ENCODE data around the gene BLOC1S6. TPM values are rescaled to one million over a fixed set of nuclear protein-coding genes. Genes with fewer than 3 reads are reported as not detected.

Gene BLOC1S6
- total and polyA plus RNA-seq, 9 of the 15 experiments (the other 6 are each of a cell fraction or from before 2014, with no cell fraction given) = 18.2 to 72.4 (median 38.4) TPM

DNA sequence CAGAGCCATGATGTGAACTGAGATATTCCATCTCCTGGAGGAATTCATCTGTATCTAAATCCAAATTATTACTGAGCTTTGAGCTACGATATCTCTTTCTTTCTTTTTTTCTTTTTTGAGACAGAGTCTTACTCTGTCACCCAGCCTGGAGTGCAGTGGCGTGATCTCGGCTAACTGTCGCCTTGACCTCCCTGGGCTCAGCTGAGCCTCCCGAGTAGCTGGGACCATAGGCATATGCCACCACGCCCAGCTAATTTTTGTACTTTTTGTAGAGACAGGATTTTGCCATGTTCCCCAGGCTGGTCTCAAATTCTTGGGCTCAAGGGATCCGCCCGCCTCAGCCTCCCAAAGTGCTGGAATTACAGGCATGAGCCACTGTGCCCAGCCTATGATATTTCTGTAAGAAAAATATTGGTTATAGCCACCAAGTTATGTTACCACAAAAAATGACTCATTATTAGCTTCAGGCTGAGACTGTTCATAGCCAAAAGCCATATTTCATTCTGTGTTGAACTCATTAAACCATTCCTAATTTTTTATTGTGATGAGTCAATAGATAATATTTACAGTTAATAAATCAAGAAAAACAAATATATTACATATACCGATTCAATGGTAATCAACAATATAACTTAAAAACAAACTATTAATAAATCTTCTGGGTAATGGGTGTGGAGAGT is 37.5 kb upstream of the BLOC1S6 start (continued):
- TF ChIP-seq FOSL1 (tag; conservative IDR thresholded peaks at IDR 0.05) (no peak), POLR3G (IDR thresholded peaks at IDR 0.05; ENCODE audit: extremely low read depth, insufficient read length, insufficient replicate concordance) (no peak)

DNA sequence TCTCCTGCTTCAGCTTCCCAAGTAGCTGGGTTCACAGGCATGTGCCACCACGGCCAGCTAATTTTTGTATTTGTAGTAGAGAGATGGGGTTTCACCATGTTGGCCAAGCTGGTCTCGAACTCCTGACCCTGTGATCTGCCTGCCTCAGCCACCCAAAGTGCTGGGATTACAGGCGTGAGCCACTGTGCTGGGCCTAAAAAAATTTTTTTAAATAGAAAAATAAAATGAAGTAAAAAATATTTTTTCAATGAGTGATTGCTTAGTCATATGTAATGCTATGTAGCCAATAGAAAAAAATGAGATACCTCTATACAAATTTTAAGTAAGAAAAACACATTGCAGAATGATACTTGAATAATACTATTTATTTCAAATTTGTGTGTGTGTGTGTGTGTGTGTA is 36.7 kb upstream of the BLOC1S6 start:
- Histone ChIP-seq H3K27ac (ENCODE audit: extremely low read depth, low read depth, low read length) (no peak overlapping the region), H3K27me3 (ENCODE audit: control insufficient read depth in 2 of 2, insufficient read depth in 2 of 2, low read length in 2 of 2) (no peaks in the 10 kb centered on the region; a peak in 1 of 5 replicates), H4K20me1 (replicated peaks; ENCODE audit: control insufficient read depth, insufficient read depth, low read length) (no peaks in the 10 kb centered on the region), H2AFZ (ENCODE audit: low read depth, low read length) (no peak overlapping the region), H3K9ac (ENCODE audit: insufficient read depth in 1 of 2, low read depth in 2 of 2, low read length in 2 of 2) (no peak overlapping the region), H3K9me3 (replicated peaks; ENCODE audit: control insufficient read depth, insufficient read depth, low read depth, low read length) (no peaks in the 10 kb centered on the region; the same call in 1 of the 2 replicates), H3K36me3 (ENCODE audit: control insufficient read depth, insufficient read depth, low read length) (no peaks in the 10 kb centered on the region), H3K4me1 (replicated peaks in 1 of 2; ENCODE audit: control insufficient read depth in 2 of 2, insufficient read depth in 2 of 2, low read length in 2 of 2) (peaks cover 3 to 12% of the 10 kb centered on the region in 2 experiments; a peak in 4 of 5 replicates), H3K4me2 (ENCODE audit: insufficient read depth, low read length) (no peak overlapping the region), H3K9me1 (ENCODE audit: control insufficient read depth, insufficient read depth, low read length) (no peaks in the 10 kb centered on the region), H3K4me3 (no peak overlapping the region), H3K79me2 (ENCODE audit: control insufficient read depth, insufficient read depth, low read length) (no peaks in the 10 kb centered on the region)
- WGBS (ENCODE audit: insufficient coverage, low coverage, missing lambda C conversion rate) = 57% methylated on average over 3 of the region's 3 CpGs
- no TSS peak for BruUV-seq (replicated peaks)
- DNase-seq (ENCODE audit: extremely low read depth in 1 of 4, low spot score in 3 of 4) (no peak), FAIRE-seq (no peak), ATAC-seq (no peak)
- no peak for TF ChIP-seq TFAM (CRISPR knock-in tag; conservative IDR thresholded peaks at IDR 0.05)
- TF ChIP-seq RUNX1 (IDR thresholded peaks at IDR 0.05; ENCODE audit: low read depth) = no peak
- TF ChIP-seq FOXM1 (IDR thresholded peaks at IDR 0.05; ENCODE audit: low read depth) = no peak
- TF ChIP-seq FOXM1 (CRISPR knock-in tag; IDR thresholded peaks at IDR 0.05; ENCODE audit: low read depth) = no peak
- TF ChIP-seq RHOXF2B (CRISPR knock-in tag; conservative IDR thresholded peaks at IDR 0.05) = no peak
- no peak for TF ChIP-seq SETDB1 (IDR thresholded peaks at IDR 0.05; ENCODE audit: low read length)
- TF ChIP-seq RB1 (IDR thresholded peaks at IDR 0.05; ENCODE audit: low read depth) = no peak
- TF ChIP-seq U2AF2 (optimal IDR thresholded peaks at IDR 0.05; ENCODE audit: low read depth, low read length) = no peak
- TF ChIP-seq ZKSCAN8 (CRISPR knock-in tag; IDR thresholded peaks at IDR 0.05) = no peak
- TF ChIP-seq GTF2E2 (tag; IDR thresholded peaks at IDR 0.05) = no peak
- no peak for TF ChIP-seq BCOR (IDR thresholded peaks at IDR 0.05)
- TF ChIP-seq CBX3 (IDR thresholded peaks at IDR 0.05; ENCODE audit: borderline replicate concordance in 1 of 2, low read length in 2 of 2) = no peak
- TF ChIP-seq RFX1 (IDR thresholded peaks at IDR 0.05) = no peak
- intact Hi-C loops (cut with micrococcal nuclease) = no loop called here
- ChIA-PET CTCF (ENCODE audit: low intra/inter-chr PET ratio) (no interaction called here), POLR2A (interaction anchor here (1.2 kb wide), 1 partner anchor 38 kb away, joined by 3 read pairs; no protein-coding TSS in a partner anchor)
- in situ Hi-C loops (cut with MboI) = no loop called here

Measured in K562 (cell line).